ENCODE results near the gene SLC35D3. TPM values are rescaled to one million over a fixed set of nuclear protein-coding genes. Genes with fewer than 3 reads are reported as not detected.

The SLC35D3 gene
- total and polyA plus RNA-seq, 2 experiments from 2014 or later = 2.4 to 3.8 TPM

DNA sequence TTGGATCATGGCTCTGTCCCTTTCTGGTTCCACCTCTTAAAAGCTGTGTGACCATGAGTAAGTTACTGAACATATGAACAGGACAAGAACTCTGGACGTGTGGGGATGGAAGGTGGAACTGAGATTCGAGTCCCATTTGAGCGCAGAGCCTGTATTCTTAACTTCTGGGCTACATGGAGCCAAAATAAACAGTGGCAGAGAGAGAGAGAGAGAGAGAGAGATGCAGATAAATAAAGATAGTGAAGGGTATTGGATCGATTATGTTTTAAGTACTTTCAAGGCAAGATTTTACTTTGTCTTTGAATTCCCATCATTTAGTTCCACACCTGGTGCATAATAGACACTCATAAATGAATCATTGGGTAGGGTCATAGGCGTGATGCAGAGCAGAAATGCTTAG is 39.7 kb downstream of the SLC35D3 start:
- DNase-seq (ENCODE audit: low read depth in 1 of 2, low spot score in 1 of 2) = no peak
- Histone ChIP-seq H3K27me3 (no peaks in the 10 kb centered on the region), H3K27ac (peak overlapping the region; percentile 93), H3K4me3 (no peak overlapping the region), H3K4me1 (ENCODE audit: low read depth) (peaks cover 57% of the 10 kb centered on the region), H3K36me3 (no peaks in the 10 kb centered on the region), H3K9me3 (ENCODE audit: low read depth) (no peaks in the 10 kb centered on the region)
- TF ChIP-seq, protein P1, sequence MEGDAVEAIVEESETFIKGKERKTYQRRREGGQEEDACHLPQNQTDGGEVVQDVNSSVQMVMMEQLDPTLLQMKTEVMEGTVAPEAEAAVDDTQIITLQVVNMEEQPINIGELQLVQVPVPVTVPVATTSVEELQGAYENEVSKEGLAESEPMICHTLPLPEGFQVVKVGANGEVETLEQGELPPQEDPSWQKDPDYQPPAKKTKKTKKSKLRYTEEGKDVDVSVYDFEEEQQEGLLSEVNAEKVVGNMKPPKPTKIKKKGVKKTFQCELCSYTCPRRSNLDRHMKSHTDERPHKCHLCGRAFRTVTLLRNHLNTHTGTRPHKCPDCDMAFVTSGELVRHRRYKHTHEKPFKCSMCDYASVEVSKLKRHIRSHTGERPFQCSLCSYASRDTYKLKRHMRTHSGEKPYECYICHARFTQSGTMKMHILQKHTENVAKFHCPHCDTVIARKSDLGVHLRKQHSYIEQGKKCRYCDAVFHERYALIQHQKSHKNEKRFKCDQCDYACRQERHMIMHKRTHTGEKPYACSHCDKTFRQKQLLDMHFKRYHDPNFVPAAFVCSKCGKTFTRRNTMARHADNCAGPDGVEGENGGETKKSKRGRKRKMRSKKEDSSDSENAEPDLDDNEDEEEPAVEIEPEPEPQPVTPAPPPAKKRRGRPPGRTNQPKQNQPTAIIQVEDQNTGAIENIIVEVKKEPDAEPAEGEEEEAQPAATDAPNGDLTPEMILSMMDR (IDR thresholded peaks at IDR 0.05; ENCODE audit: low read depth, low read length) = no peak

DNA sequence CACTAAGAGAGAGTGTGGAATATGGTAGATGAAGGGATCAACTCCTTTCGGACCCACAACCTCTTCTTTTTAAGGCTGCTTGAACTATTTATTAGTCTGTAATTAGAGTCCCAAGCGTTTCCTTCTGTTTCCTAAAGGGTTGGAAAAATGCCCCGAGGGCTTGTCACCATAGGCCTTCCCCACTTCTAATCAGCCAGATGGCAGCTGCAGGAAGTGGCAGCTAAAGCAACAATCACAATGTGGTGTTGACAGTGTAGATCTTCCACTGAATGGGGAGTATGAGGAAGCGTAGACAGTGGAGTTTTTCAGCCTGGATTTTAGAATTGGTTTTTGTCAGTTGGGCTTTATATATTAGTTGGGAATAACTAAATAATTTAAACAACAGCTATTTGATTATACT is 40.6 kb downstream of the SLC35D3 start:
- H3K4me3 ChIP-seq = no peak overlapping the region
- peaks cover 52% of the 10 kb centered on the region for H3K4me1 ChIP-seq (ENCODE audit: low read depth)
- no peaks in the 10 kb centered on the region for H3K36me3 ChIP-seq
- H3K27ac ChIP-seq = peak overlapping the region; percentile 93
- peak in 1 of 2 donors; percentile 86 for DNase-seq (ENCODE audit: low read depth in 1 of 2, low spot score in 1 of 2)
- H3K27me3 ChIP-seq = no peaks in the 10 kb centered on the region
- TF ChIP-seq, protein P1 (IDR thresholded peaks at IDR 0.05; ENCODE audit: low read depth, low read length) = no peak
- H3K9me3 ChIP-seq (ENCODE audit: low read depth) = no peaks in the 10 kb centered on the region

DNA sequence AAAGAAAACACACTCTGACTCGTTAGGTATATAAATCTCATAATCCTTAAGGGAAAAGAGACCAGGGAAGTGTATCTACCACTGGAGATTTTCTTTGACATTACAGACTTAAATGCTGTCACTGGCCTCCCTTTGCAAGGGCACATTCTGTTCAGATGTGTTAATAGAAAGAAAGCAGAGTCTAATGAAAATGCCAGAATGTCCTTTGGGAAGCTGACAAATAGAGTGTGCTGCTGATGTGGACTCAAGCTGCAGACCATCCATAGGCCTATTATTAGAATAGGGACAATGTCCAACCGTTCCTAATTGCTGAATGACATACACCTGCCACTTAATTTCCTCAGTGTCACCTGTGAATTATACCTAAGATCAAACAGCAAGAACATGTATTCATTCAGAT is 41.2 kb downstream of the SLC35D3 start:
- Histone ChIP-seq H3K27ac (peak overlapping the region; percentile 93), H3K27me3 (no peaks in the 10 kb centered on the region), H3K4me1 (ENCODE audit: low read depth) (peaks cover 52% of the 10 kb centered on the region), H3K4me3 (no peak overlapping the region), H3K36me3 (no peaks in the 10 kb centered on the region), H3K9me3 (ENCODE audit: low read depth) (no peaks in the 10 kb centered on the region)
- TF ChIP-seq, protein P1 (IDR thresholded peaks at IDR 0.05; ENCODE audit: low read depth, low read length) = no peak
- peak in 1 of 2 donors; percentile 76 for DNase-seq (ENCODE audit: low read depth in 1 of 2, low spot score in 1 of 2)

DNA sequence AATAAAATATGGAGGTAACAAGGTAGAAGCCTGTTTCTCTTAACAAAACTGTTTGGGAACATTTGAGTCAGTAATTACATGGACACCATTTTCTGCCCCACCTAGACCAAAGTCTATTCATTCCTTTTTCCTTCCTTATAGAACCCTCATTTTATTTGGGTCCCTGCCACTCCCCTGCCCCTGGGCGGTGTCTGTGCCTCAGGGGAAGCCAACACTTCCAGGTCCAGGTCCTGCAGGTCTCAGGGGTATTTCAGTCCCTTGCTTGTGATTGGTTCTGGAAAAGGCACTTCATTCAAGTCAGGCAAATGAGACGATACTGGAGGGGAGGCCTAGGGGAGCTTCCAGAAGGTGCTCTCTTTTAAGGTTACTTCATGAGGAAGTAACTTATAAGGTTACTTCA is 42.3 kb downstream of the SLC35D3 start:
- H3K36me3 ChIP-seq = no peaks in the 10 kb centered on the region
- H3K27ac ChIP-seq = peak overlapping the region; percentile 93
- TF ChIP-seq, protein P1 (IDR thresholded peaks at IDR 0.05; ENCODE audit: low read depth, low read length) = no peak
- no peaks in the 10 kb centered on the region for H3K9me3 ChIP-seq (ENCODE audit: low read depth)
- H3K27me3 ChIP-seq = no peaks in the 10 kb centered on the region
- DNase-seq (ENCODE audit: low read depth in 1 of 2, low spot score in 1 of 2) = no peak
- H3K4me1 ChIP-seq (ENCODE audit: low read depth) = peaks cover 48% of the 10 kb centered on the region
- H3K4me3 ChIP-seq = no peak overlapping the region

DNA sequence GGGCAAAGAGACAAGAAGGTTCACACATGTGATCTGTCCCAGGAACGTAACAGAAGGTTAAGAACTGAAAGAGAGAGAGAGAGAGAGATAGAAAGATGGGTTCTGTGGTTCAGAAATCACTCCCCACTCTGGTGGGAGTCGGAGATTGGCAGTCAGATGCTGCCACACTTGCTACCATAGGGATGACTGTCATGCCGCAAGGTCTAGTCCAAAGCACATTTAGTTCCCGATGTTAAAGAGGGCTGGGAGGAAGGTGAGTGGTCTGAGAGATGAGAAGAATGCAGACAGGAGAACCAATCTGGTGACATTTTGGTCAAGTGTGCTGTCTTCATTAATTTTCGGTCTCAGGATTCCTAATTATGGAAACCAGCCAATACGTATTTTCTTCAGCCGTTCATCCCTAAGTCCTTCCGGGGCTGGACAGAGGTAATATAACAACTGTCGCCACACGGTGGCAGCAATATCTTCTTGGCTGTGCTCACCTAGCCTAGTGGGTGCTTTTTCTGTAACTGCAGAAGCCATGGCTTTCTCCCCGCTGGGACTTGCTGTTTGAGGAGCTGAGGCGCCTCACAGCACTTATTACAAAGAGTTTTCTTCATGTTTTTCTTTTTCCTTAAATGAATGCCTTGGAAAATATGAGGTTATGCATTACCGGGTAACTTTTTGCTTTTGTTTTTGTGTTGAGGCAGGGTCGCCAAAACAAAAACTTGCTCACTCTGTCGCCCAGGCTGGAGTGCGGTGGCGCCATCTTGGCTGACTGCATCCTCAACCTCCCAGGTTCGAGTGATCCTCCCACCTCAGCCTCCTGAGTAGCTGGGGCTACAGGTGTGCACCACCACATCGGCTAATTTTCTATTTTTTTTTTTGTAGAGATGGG is 46.0 kb downstream of the SLC35D3 start:
- Histone ChIP-seq H3K27me3 (no peaks in the 10 kb centered on the region), H3K27ac (no peak overlapping the region), H3K9me3 (ENCODE audit: low read depth) (no peaks in the 10 kb centered on the region), H3K4me1 (ENCODE audit: low read depth) (peaks cover 21% of the 10 kb centered on the region), H3K36me3 (no peaks in the 10 kb centered on the region), H3K4me3 (no peak overlapping the region)
- TF ChIP-seq, protein P1 (IDR thresholded peaks at IDR 0.05; ENCODE audit: low read depth, low read length) = peak; percentile 65
- peak; percentile 77 to 85 for DNase-seq (ENCODE audit: low read depth in 1 of 2, low spot score in 1 of 2)

All from cardiac muscle cell (in vitro differentiated cells and primary cell).